Ishikawa (cell line): Measurements from ENCODE around the gene ME2.

Experiments used
- CEBPB ChIP-seq: IDR thresholded peaks from 2 replicates; pipeline ENCODE4 v1.6.1; 2012
- CREB1 ChIP-seq: IDR thresholded peaks from 2 replicates; pipeline ENCODE4 v1.6.1; 2012; ENCODE audit warnings: low read depth
- EGR1 ChIP-seq: IDR thresholded peaks from 2 replicates; pipeline ENCODE4 v1.6.1; 2012
- EP300 ChIP-seq: IDR thresholded peaks from 2 replicates; pipeline ENCODE4 v1.6.1; 2012; ENCODE audit warnings: borderline replicate concordance
- FOXM1 ChIP-seq: IDR thresholded peaks from 2 replicates; pipeline ENCODE4 v1.6.1; 2012; ENCODE audit warnings: low read depth, borderline replicate concordance
- MAX ChIP-seq: IDR thresholded peaks from 2 replicates; pipeline ENCODE4 v1.6.1; 2012
- NFIC ChIP-seq: IDR thresholded peaks from 2 replicates; pipeline ENCODE4 v1.6.1; 2012
- REST ChIP-seq: IDR thresholded peaks from 2 replicates; pipeline ENCODE4 v1.6.1; 2012; ENCODE audit warnings: low read depth, mild to moderate bottlenecking
- TAF1 ChIP-seq: IDR thresholded peaks from 2 replicates; pipeline ENCODE4 v1.6.1; 2012; ENCODE audit warnings: low read depth, mild to moderate bottlenecking
- TCF12 ChIP-seq: IDR thresholded peaks from 2 replicates; pipeline ENCODE4 v1.6.1; 2012; ENCODE audit warnings: low read depth
- TEAD4 ChIP-seq: IDR thresholded peaks from 2 replicates; pipeline ENCODE4 v1.6.1; 2012
- USF1 ChIP-seq: IDR thresholded peaks from 2 replicates; pipeline ENCODE4 v1.6.1; 2012
- YY1 ChIP-seq: IDR thresholded peaks from 2 replicates; pipeline ENCODE4 v1.6.1; 2012; ENCODE audit warnings: low read depth
- ZBTB7A ChIP-seq: IDR thresholded peaks from 2 replicates; pipeline ENCODE4 v1.6.1; 2012; ENCODE audit warnings: low read depth

GRCh38 chr18:50949185-50949584, 70.3 kb downstream of the ME2 start:
- TF ChIP-seq NFIC (no peak), FOXM1 (no peak), REST (no peak), TEAD4 (no peak), TCF12 (no peak), YY1 (no peak), CREB1 (no peak), ZBTB7A (no peak), MAX (no peak), TAF1 (no peak), CEBPB (no peak), EGR1 (no peak), EP300 (no peak), USF1 (no peak)
